Hepatocyte (in vitro differentiated cells): ENCODE measurements around the gene ZEB1. TPM values are rescaled to one million over a fixed set of nuclear protein-coding genes. Genes with fewer than 3 reads are reported as not detected.

Experiments
- DNase-seq: peaks from one replicate; pipeline ENCODE4 v3.0.0-alpha.2; 2016; ENCODE audit warnings: low spot score
- H2AFZ ChIP-seq: fragments of 200-600 bp; sonication (generic); 2 replicates; pipeline ENCODE4 v1.6.0; 2016; ENCODE audit warnings: antibody characterized with exemption, mild to moderate bottlenecking
- H3K27ac ChIP-seq: fragments of 200-600 bp; sonication (generic); 2 replicates; pipeline ENCODE4 v1.5.1; 2016; ENCODE audit warnings: mild to moderate bottlenecking
- H3K27me3 ChIP-seq: fragments of 200-600 bp; sonication (generic); 2 replicates; pipeline ENCODE4 v1.6.1; 2016
- H3K36me3 ChIP-seq: fragments of 200-600 bp; sonication (generic); replicated peaks from 2 replicates; pipeline ENCODE4 v1.5.1; 2016; ENCODE audit warnings: low read depth; ENCODE audit not compliant: insufficient read depth
- H3K4me1 ChIP-seq: fragments of 200-600 bp; sonication (generic); 2 replicates; pipeline ENCODE4 v1.5.1; 2016; ENCODE audit warnings: mild to moderate bottlenecking, moderate library complexity; ENCODE audit not compliant: insufficient read depth
- H3K4me2 ChIP-seq: fragments of 200-600 bp; sonication (generic); 2 replicates; pipeline ENCODE4 v1.6.0; 2016
- H3K4me3 ChIP-seq: fragments of 200-600 bp; sonication (generic); 2 replicates; pipeline ENCODE4 v1.5.1; 2016; ENCODE audit warnings: mild to moderate bottlenecking
- H3K79me2 ChIP-seq: fragments of 200-600 bp; sonication (generic); 2 replicates; pipeline ENCODE4 v1.6.0; 2017; ENCODE audit warnings: mild to moderate bottlenecking
- H3K9me2 ChIP-seq: fragments of 200-600 bp; sonication (generic); replicated peaks from 2 replicates; pipeline ENCODE4 v1.6.0; 2017; ENCODE audit warnings: mild to moderate bottlenecking; ENCODE audit not compliant: insufficient read depth
- H3K9me3 ChIP-seq: fragments of 200-600 bp; sonication (generic); 2 replicates; pipeline ENCODE4 v1.5.1; 2016; ENCODE audit warnings: low read depth, mild to moderate bottlenecking
- H4K20me1 ChIP-seq: fragments of 200-600 bp; sonication (generic); 2 replicates; pipeline ENCODE4 v1.6.0; 2016; ENCODE audit warnings: mild to moderate bottlenecking; ENCODE audit not compliant: insufficient read depth, poor library complexity, severe bottlenecking
- CTCF ChIP-seq: fragments of 200-600 bp; sonication (generic); IDR thresholded peaks from 2 replicates; pipeline ENCODE4 v1.5.1; 2016; ENCODE audit warnings: antibody characterized with exemption, mild to moderate bottlenecking; ENCODE audit not compliant: poor library complexity
- EZH2 ChIP-seq: fragments of 200-600 bp; sonication (generic); IDR thresholded peaks from 2 replicates; pipeline ENCODE4 v1.6.1; 2016; ENCODE audit warnings: antibody characterized with exemption, mild to moderate bottlenecking, borderline replicate concordance
- EZH2phosphoT487 ChIP-seq: fragments of 200-600 bp; sonication (generic); IDR thresholded peaks from one replicate; pipeline ENCODE4 v1.6.1; 2018; ENCODE audit warnings: antibody characterized with exemption, mild to moderate bottlenecking, low read depth, moderate library complexity; ENCODE audit not compliant: unreplicated experiment, severe bottlenecking
- WGBS: methylation state at CpG from one replicate; pipeline ENCODE4 v1.1.6; 2016; ENCODE audit warnings: low lambda C conversion rate; ENCODE audit errors: missing lambda C conversion rate; 5-methylcytosine and 5-hydroxymethylcytosine counted together
- polyA plus RNA-seq: library from polyadenylated mRNA; unstranded; fragments of >200 nt; fragmentation: Nextera tagmentation; extraction: Ambion mirVana; gene quantifications from 2 replicates; pipeline ENCODE4 v1.2.1, GENCODE V29; 2016
- total RNA-seq: library from RNA; depleted of rRNA; stranded (reverse); fragments of >200 nt; gene quantifications from 2 replicates; pipeline ENCODE4 v1.2.3, GENCODE V29; 2014

ZEB1 gene
- total and polyA plus RNA-seq, 2 experiments from 2014 or later = 13.6 to 14.3 TPM

GRCh38 chr10:31352436-31353226 is 33.6 kb downstream of the ZEB1 start:
- Histone ChIP-seq H4K20me1 (no peaks in the 10 kb centered on the region), H3K27ac (no peak overlapping the region), H2AFZ (no peak overlapping the region), H3K9me3 (no peaks in the 10 kb centered on the region), H3K27me3 (no peaks in the 10 kb centered on the region), H3K9me2 (no peaks in the 10 kb centered on the region), H3K4me2 (no peak overlapping the region), H3K36me3 (no peaks in the 10 kb centered on the region), H3K4me1 (no peaks in the 10 kb centered on the region), H3K79me2 (peaks cover 23% of the 10 kb centered on the region), H3K4me3 (no peak overlapping the region)
- no peak for TF ChIP-seq EZH2
- no peak for TF ChIP-seq CTCF
- no peak for TF ChIP-seq EZH2phosphoT487
- DNase-seq = no peak
- WGBS = 98% methylated on average over 2 of the region's 2 CpGs

GRCh38 chr10:31353574-31353973 is 34.6 kb downstream of the ZEB1 start:
- H3K9me2 ChIP-seq = no peaks in the 10 kb centered on the region
- no peaks in the 10 kb centered on the region for H3K36me3 ChIP-seq
- no peak overlapping the region for H3K4me3 ChIP-seq
- peaks cover 31% of the 10 kb centered on the region for H3K79me2 ChIP-seq
- H2AFZ ChIP-seq = no peak overlapping the region
- H3K27me3 ChIP-seq = no peaks in the 10 kb centered on the region
- TF ChIP-seq EZH2phosphoT487 (no peak), CTCF (peak; percentile 3)
- peak; percentile 22 for DNase-seq
- no peaks in the 10 kb centered on the region for H4K20me1 ChIP-seq
- H3K9me3 ChIP-seq = no peaks in the 10 kb centered on the region
- H3K27ac ChIP-seq = no peak overlapping the region
- no peaks in the 10 kb centered on the region for H3K4me1 ChIP-seq
- no peak overlapping the region for H3K4me2 ChIP-seq

- Histone ChIP-seq H3K4me2 (no peak overlapping the region), H3K9me2 (no peaks in the 10 kb centered on the region), H2AFZ (no peak overlapping the region), H4K20me1 (no peaks in the 10 kb centered on the region), H3K4me3 (no peak overlapping the region), H3K9me3 (no peaks in the 10 kb centered on the region), H3K36me3 (no peaks in the 10 kb centered on the region), H3K79me2 (peaks cover 20% of the 10 kb centered on the region), H3K27ac (no peak overlapping the region), H3K27me3 (no peaks in the 10 kb centered on the region), H3K4me1 (no peaks in the 10 kb centered on the region)
- WGBS = 71% methylated on average over 1 of the region's 1 CpG
- DNase-seq = no peak
- TF ChIP-seq EZH2 (no peak), CTCF (no peak), EZH2phosphoT487 (no peak)
These were observed 39.8 kb downstream of the ZEB1 start for GRCh38 chr10:31358688-31359330.
